Lower lobe of right lung (tissue), 2 donors: ENCODE measurements around the gene KLHDC7A. TPM values are rescaled to one million over a fixed set of nuclear protein-coding genes. Genes with fewer than 3 reads are reported as not detected.
A peak's percentile ranks its signal among the peaks of the same experiment; 100 is the strongest.

Experiments
- ATAC-seq, 2 donors: fragments of 200-7000 bp; cut with Tn5 transposase; one replicate each; pipeline ENCODE4 v1.9.1; 2020 to 2022; ENCODE audit warnings: mild to moderate bottlenecking in 2 of 2, moderate library complexity in 2 of 2
- DNase-seq: peaks from one replicate; pipeline ENCODE4 v3.0.0-alpha.2; 2020
- H3K27ac ChIP-seq: fragments of 200-600 bp; one replicate; pipeline ENCODE4 v1.8.0; 2022
- H3K27me3 ChIP-seq: fragments of 200-600 bp; one replicate; pipeline ENCODE4 v1.8.0; 2022; ENCODE audit warnings: low read depth
- H3K36me3 ChIP-seq: fragments of 200-600 bp; one replicate; pipeline ENCODE4 v1.8.0; 2022; ENCODE audit warnings: mild to moderate bottlenecking
- H3K4me1 ChIP-seq: fragments of 200-600 bp; one replicate; pipeline ENCODE4 v1.8.0; 2022
- H3K4me3 ChIP-seq: fragments of 200-600 bp; one replicate; pipeline ENCODE4 v1.8.0; 2022; ENCODE audit warnings: mild to moderate bottlenecking
- H3K9me3 ChIP-seq: fragments of 200-600 bp; one replicate; pipeline ENCODE4 v1.8.0; 2022
- CTCF ChIP-seq: fragments of 200-600 bp; IDR thresholded peaks from one replicate; pipeline ENCODE4 v1.8.0; 2022; ENCODE audit warnings: antibody characterized with exemption, mild to moderate bottlenecking
- intact Hi-C: fragments of 100-400 bp; cut with DNase I; formaldehyde crosslinking; loops from one replicate; pipeline ENCODE4 v1.11.0; 2022
- total RNA-seq: library from RNA; stranded (reverse); fragmentation: NEBNext Ultra II Directional; extraction: Animal tissue kit (Norgen Biotek cat#: 25700); gene quantifications from one replicate; pipeline ENCODE4 v1.2.1, GENCODE V29; 2021
- donor health status: DM: no; HTN: yes; CAD: no; lungs with severe emphysema.

The KLHDC7A gene
- total RNA-seq, 1 donor from 2014 or later = 1.1 TPM

DNA sequence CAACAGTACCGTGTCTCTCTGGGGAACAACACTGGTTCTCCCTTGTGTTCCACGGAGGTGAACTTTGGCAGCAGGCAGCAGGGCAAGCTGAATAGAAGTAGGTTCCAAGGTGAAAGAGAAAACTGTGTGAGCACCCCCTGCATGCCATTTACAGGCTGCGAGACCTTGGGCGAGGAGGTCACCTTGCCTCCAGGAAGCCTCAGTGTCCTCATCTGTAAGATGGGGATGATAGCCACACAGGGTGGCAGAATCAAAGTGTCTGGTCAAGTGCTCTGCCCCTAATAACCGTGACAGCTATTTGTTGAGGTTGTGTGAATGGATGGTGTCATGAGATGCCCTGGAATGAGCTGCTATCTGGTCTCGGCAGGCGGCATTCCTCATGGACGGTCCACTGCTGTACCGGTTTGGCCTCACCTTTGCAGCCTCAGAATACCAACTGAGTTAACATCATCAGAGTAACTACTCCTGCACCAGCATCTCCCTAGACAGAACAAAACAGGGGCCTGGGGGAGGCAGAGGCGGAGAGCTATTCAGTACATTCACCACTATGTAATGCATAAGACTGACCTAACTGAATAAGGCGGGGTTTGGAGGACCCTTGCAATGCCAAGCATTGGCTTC, 7.4 kb upstream of the KLHDC7A start:
- Histone ChIP-seq H3K36me3 (no peaks in the 10 kb centered on the region), H3K27ac (no peak overlapping the region), H3K4me1 (no peaks in the 10 kb centered on the region), H3K27me3 (no peaks in the 10 kb centered on the region), H3K4me3 (no peak overlapping the region), H3K9me3 (no peaks in the 10 kb centered on the region)
- ATAC-seq = no peak
- intact Hi-C loops = no loop called here
- DNase-seq = no peak
- no peak for TF ChIP-seq CTCF

- TF ChIP-seq CTCF = no peak
- intact Hi-C loops = no loop called here
Measured at GRCh38 chr1:18474559-18475175, 6.1 kb upstream of the KLHDC7A start.

DNA sequence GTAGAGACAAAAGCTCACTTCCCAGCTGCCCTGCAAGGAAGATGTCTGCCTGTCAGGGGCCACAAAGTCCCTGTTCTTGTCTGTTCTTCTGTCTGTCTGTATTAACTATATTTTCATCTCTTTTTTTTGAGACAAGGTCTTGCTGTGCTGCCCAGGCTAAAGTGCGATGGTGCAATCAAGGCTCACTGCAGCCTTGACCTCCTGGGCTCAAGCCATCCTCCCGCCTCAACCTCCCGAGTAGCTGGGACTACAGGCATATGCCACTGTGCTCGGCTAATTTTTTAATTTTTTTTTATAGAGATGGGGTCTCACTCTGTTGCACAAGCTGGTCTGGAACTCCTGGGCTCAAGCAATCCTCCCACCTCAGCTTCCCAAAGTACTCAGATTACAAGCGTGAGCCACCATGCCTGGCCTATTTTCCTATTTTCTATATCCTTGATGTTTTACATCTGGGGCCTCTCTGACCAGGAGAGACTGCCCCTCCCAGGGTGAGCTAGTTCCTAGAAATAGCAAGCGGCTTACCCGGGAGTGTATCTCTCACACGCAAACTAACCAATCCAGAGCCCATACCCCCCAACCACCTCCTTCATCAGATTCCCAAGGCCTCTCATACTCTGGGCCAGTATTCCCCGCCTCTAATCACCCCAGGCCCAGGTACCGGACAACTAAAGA, 5.4 kb upstream of the KLHDC7A start:
- Histone ChIP-seq H3K9me3 (no peaks in the 10 kb centered on the region), H3K4me3 (no peak overlapping the region), H3K27ac (no peak overlapping the region), H3K36me3 (no peaks in the 10 kb centered on the region), H3K4me1 (peaks cover 11% of the 10 kb centered on the region), H3K27me3 (no peaks in the 10 kb centered on the region)
- intact Hi-C loops = no loop called here
- DNase-seq = no peak
- TF ChIP-seq CTCF = no peak
- ATAC-seq = no peak

More at GRCh38 chr1:18474559-18475175, 6.1 kb upstream of the KLHDC7A start:
- Histone ChIP-seq H3K27ac (no peak overlapping the region), H3K27me3 (no peaks in the 10 kb centered on the region), H3K36me3 (no peaks in the 10 kb centered on the region), H3K9me3 (no peaks in the 10 kb centered on the region), H3K4me1 (peaks cover 4% of the 10 kb centered on the region), H3K4me3 (no peak overlapping the region)
- ATAC-seq = no peak
- no peak for DNase-seq

DNA sequence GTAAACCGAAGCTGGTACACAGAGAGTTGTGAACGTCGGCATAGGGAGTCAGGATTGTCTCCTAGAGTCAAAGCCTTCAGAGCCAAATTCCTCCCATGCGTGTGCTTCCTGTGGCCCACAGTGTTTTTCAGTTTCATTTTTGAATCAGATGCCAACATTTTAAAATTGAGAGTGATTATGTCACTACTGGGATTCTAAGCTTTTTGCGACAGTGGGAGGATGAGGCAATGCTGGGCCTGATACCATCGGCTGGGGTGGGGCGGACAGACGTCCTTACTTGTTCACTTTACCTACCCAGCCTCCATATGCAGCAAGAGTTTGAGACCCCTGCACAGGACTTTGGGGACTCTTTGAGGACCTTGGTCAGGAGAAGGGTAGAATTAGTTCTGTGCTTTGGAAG, 1.3 kb upstream of the KLHDC7A start:
- intact Hi-C loops = no loop called here
- no peak for TF ChIP-seq CTCF
- DNase-seq (no peak), ATAC-seq (peak in 1 of 2 donors; percentile 8)
- Histone ChIP-seq H3K4me3 (no peak overlapping the region), H3K27me3 (peaks cover 8% of the 10 kb centered on the region), H3K9me3 (no peaks in the 10 kb centered on the region), H3K4me1 (peaks cover 24% of the 10 kb centered on the region), H3K27ac (no peak overlapping the region), H3K36me3 (no peaks in the 10 kb centered on the region)

GRCh38 chr1:18481190-18481920, 625 bp downstream of the KLHDC7A start:
- Histone ChIP-seq H3K36me3 (no peaks in the 10 kb centered on the region), H3K4me1 (peaks cover 24% of the 10 kb centered on the region), H3K9me3 (no peaks in the 10 kb centered on the region), H3K27ac (peak overlapping the region; percentile 70), H3K4me3 (peak overlapping the region; percentile 8), H3K27me3 (peaks cover 11% of the 10 kb centered on the region)
- peak in 1 of 2 donors; percentile 11 for ATAC-seq
- TF ChIP-seq CTCF = no peak
- intact Hi-C loops = no loop called here
- no peak for DNase-seq
